ENCODE data around the gene LAMA5.

GRCh38 chr20:62398120-62398821 is 31.2 kb upstream of the LAMA5 start:
- TF ChIP-seq POLR2AphosphoS5 (IDR thresholded peaks at IDR 0.05; ENCODE audit: low read depth, low read length) (no peak), SIN3A (IDR thresholded peaks at IDR 0.05; ENCODE audit: borderline replicate concordance, insufficient read depth, low read length) (no peak)

Measured in PFSK-1 (cell line).